Subcutaneous abdominal adipose tissue (tissue), 5 donors: ENCODE measurements around the gene PLPP3.
"Not testable (repeated sequence)": the region's sequence is repeated elsewhere in the genome, so short reads cannot be mapped to it uniquely, and the experiment has no call there.

Experiments
- H3K27ac ChIP-seq: one replicate; pipeline ENCODE4 v1.7.0; 2013; ENCODE audit warnings: low read depth, mild to moderate bottlenecking, inconsistent platforms, low read length, moderate library complexity
- H3K27me3 ChIP-seq, 5 donors: one replicate each; pipeline ENCODE4 v1.7.0; 2013; ENCODE audit warnings: low read length in 5 of 5, inconsistent platforms in 1 of 5; ENCODE audit not compliant: control insufficient read depth in 5 of 5, insufficient read depth in 4 of 5
- H3K36me3 ChIP-seq, 5 donors: one replicate each; pipeline ENCODE4 v1.7.0; 2013; ENCODE audit warnings: low read length in 5 of 5; ENCODE audit not compliant: control insufficient read depth in 5 of 5, insufficient read depth in 5 of 5
- H3K4me1 ChIP-seq, 5 donors: one replicate each; pipeline ENCODE4 v1.7.0; 2013; ENCODE audit warnings: low read length in 5 of 5, mild to moderate bottlenecking in 3 of 5, moderate library complexity in 1 of 5; ENCODE audit not compliant: control insufficient read depth in 5 of 5, insufficient read depth in 5 of 5
- H3K4me3 ChIP-seq, 5 donors: one replicate each; pipeline ENCODE4 v1.7.0; 2013; ENCODE audit warnings: low read length in 5 of 5, low read depth in 1 of 5
- H3K9ac ChIP-seq, 5 donors: one replicate each; pipeline ENCODE4 v1.7.0; 2013; ENCODE audit warnings: low read length in 5 of 5, mild to moderate bottlenecking in 4 of 5, moderate library complexity in 3 of 5
- H3K9me3 ChIP-seq, 5 donors: one replicate each; pipeline ENCODE4 v1.7.0; 2013; ENCODE audit warnings: low read length in 5 of 5; ENCODE audit not compliant: control insufficient read depth in 5 of 5
- donor health status: healthy.
- donor health status: healthy.
- donor health status: healthy.
- donor health status: healthy.
- donor health status: healthy.

PLPP3 gene

GRCh38 chr1:56578963-56579875 is at the start of gene PLPP3:
TSS of gene PLPP3 (minus strand) at chr1:56579563. CDS start at chr1:56579016, 547 bp downstream.
- H3K4me3 ChIP-seq, result peak within 1 kb of the TSS; percentile 87 to 100 (median 97)
- H3K9me3 ChIP-seq, result no peaks in the 10 kb centered on the region
- peak within 1 kb of the TSS; percentile 96 for H3K27ac ChIP-seq
- H3K9ac ChIP-seq, result peak within 1 kb of the TSS; percentile 84 to 92 (median 89)
- H3K27me3 ChIP-seq, result no peaks in the 10 kb centered on the region
- no peaks in the 10 kb centered on the region for H3K36me3 ChIP-seq
- peaks cover 7 to 51% (median 43%) of the 10 kb centered on the region in 5 donors for H3K4me1 ChIP-seq

- H3K27ac ChIP-seq, result no peak overlapping the region
- H3K9me3 ChIP-seq, result no peaks in the 10 kb centered on the region
- no peaks in the 10 kb centered on the region for H3K36me3 ChIP-seq
- H3K27me3 ChIP-seq, result peaks cover 0 to 7% (median 0%) of the 10 kb centered on the region in 5 donors
- H3K4me1 ChIP-seq, result no peaks in the 10 kb centered on the region
- H3K9ac ChIP-seq, result no peak overlapping the region
- H3K4me3 ChIP-seq, result no peak overlapping the region
Observed at GRCh38 chr1:56627636-56628039, 48.3 kb upstream of the PLPP3 start.

DNA sequence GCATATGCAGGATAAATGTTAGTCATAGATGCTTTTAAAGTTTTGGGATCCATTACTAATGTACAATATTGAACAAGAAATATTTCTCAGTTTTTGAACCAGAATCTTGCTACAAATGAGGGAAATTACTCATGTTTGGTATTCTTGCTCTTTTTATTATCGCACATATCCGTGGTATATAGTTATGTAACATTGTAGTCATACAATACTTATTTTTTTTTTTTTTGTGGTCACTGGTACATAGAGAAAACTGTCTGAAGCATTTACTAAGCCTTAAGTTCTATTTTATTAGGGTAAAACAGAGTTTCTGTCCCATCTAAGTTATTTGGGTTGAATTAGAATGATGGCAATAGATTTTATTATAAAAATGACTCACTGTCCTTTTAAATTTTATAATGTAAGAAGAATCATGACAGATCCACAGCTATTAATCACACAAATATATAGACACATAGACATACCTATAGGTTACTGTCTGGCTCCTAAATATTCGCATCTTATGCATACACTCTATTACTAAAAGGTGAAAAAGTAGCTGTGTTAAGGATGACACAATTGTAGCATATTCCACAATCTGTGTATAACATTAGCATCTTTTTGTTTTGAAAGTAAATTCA is 47.8 kb upstream of the PLPP3 start:
- no peak overlapping the region for H3K4me3 ChIP-seq
- no peaks in the 10 kb centered on the region for H3K36me3 ChIP-seq
- H3K27me3 ChIP-seq, result peaks cover 0 to 7% (median 0%) of the 10 kb centered on the region in 5 donors
- H3K27ac ChIP-seq, result no peak overlapping the region
- no peak overlapping the region for H3K9ac ChIP-seq
- no peaks in the 10 kb centered on the region for H3K9me3 ChIP-seq
- no peaks in the 10 kb centered on the region for H3K4me1 ChIP-seq

DNA sequence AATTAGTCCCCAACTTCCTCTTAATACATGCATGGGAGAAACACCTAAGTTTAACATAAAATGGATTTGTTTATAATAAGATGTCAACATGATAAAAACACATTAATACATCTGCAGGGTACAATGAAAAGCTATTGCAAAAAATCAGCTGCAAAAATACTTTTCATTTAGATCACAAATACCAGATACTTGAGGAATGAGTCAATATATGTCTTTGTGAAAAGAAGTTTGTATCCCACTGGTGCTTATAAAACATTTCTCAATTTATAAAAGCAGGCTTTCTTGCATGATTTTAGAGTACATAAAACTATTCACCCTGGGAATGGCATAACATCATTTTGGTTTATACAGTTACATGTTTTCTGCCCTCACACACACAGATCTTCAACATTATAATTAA is 47.2 kb upstream of the PLPP3 start:
- Histone ChIP-seq H3K4me1 (no peaks in the 10 kb centered on the region), H3K36me3 (no peaks in the 10 kb centered on the region), H3K27ac (no peak overlapping the region), H3K9me3 (no peaks in the 10 kb centered on the region), H3K27me3 (peaks cover 0 to 7% (median 0%) of the 10 kb centered on the region in 5 donors), H3K4me3 (no peak overlapping the region), H3K9ac (no peak overlapping the region)

DNA sequence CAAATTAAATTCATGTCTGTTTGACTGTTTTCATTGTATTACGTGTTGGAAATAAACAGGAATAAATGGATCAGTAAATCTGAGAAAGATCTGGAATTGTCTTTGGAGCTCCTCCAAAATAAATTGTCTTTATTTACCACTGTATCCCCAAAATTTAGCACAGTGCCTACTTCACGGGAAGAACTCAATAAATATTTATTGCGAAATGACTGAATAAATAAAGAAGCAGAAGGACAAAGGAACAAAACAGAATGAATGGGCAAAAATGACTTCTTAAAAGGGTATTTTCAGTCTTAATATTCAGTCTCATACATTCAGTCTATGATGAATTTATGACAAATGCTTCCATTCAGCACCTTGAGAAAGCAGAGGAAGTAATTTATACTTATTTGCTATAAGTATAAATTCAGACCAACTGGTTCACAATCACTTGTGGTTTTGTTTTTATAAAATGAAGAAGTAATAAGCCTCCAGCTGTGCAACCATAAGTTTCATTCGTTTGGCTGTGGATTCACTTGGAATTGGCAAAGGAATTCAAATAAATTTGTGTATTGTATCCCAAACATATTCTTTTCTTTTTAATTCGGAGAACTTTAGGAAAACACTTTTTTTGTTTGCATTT is 46.6 kb upstream of the PLPP3 start:
- Histone ChIP-seq H3K4me1 (no peaks in the 10 kb centered on the region), H3K27ac (no peak overlapping the region), H3K27me3 (peaks cover 0 to 7% (median 0%) of the 10 kb centered on the region in 5 donors), H3K36me3 (no peaks in the 10 kb centered on the region), H3K4me3 (no peak overlapping the region), H3K9me3 (no peaks in the 10 kb centered on the region), H3K9ac (no peak overlapping the region)

DNA sequence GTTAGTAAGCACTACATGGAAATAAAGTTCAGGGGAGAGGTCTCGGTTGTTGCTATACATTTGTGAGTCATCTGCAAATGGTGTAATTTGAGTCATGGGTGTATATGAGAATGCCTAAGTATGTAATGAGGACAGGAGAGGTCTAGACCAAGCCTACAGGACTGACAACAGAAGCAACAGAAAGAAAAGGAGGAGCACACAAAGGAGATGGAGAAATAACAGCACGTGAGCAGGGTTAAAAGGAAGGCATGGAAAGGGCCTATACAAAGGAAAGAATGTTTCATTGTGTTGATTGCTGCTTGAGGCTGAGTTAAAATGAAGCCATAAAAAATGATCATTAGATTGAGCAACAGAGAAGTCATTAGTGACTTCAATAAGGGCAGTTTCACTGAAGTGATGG is 37.8 kb upstream of the PLPP3 start:
- Histone ChIP-seq H3K27ac (no peak overlapping the region), H3K9ac (no peak overlapping the region), H3K9me3 (peaks cover 0 to 3% (median 3%) of the 10 kb centered on the region in 5 donors), H3K27me3 (no peaks in the 10 kb centered on the region), H3K36me3 (no peaks in the 10 kb centered on the region), H3K4me3 (no peak overlapping the region), H3K4me1 (no peaks in the 10 kb centered on the region)

- not testable (repeated sequence) for H3K4me3 ChIP-seq, H3K4me1 ChIP-seq, H3K27ac ChIP-seq, H3K9ac ChIP-seq, H3K9me3 ChIP-seq, H3K36me3 ChIP-seq, H3K27me3 ChIP-seq
Observed at GRCh38 chr1:56610770-56611169, 31.4 kb upstream of the PLPP3 start.

DNA sequence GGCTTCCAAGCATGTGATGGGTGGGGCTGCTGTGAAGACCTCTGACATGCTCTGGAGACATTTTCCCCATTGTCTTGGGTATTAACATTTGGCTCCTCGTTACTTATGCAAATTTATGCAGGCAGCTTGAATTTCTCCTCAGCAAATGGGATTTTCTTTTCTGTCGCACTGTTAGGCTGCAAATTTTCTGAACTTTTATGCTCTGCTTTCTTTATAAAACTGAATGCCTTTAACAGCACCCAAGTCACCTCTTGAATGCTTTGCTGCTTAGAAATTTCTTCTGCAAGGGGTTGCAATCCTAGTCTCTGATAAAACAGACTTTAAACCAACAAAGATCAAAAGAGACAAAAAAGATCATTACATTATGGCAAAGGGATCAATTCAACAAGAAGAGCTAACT is 30.7 kb upstream of the PLPP3 start:
- not testable (repeated sequence) for H3K9ac ChIP-seq, H3K27me3 ChIP-seq, H3K9me3 ChIP-seq, H3K27ac ChIP-seq, H3K36me3 ChIP-seq, H3K4me3 ChIP-seq, H3K4me1 ChIP-seq

- H3K36me3 ChIP-seq, H3K9me3 ChIP-seq, H3K4me1 ChIP-seq, H3K4me3 ChIP-seq, H3K27ac ChIP-seq, H3K9ac ChIP-seq, H3K27me3 ChIP-seq: not testable (repeated sequence)
Observed at GRCh38 chr1:56595397-56596191, 16.2 kb upstream of the PLPP3 start.
